HepG2 (cell line): ENCODE data around the gene PID1. TPM values are rescaled to one million over a fixed set of nuclear protein-coding genes. Genes with fewer than 3 reads are reported as not detected.

Source experiments
- ATAC-seq: fragments of 200-7000 bp; cut with Tn5 transposase; 3 replicates; pipeline ENCODE4 v1.9.1; 2020; ENCODE audit warnings: mild to moderate bottlenecking, moderate library complexity
- BruUV-seq: library from RNA; stranded (reverse); fragments of 400-500 nt; replicated peaks from 2 replicates; lab custom pipeline; 2021; lab: Mats Ljungman, UMichigan
- CTCF ChIA-PET: fragments of 300-600 bp; formaldehyde crosslinking; extraction: SDS; loops from one replicate; lab custom pipeline; 2021; ENCODE audit warnings: low total read pairs, inconsistent platforms, low intra/inter-chr PET ratio; lab: Yijun Ruan, JAX
- POLR2A ChIA-PET: fragments of 350-600 bp; sonication (Branson Sonifier 250); formaldehyde crosslinking; loops from one replicate; lab custom pipeline; 2020; ENCODE audit warnings: antibody characterized with exemption, inconsistent platforms; lab: Yijun Ruan, JAX
- DNase-seq: peaks from one replicate; pipeline ENCODE4 v3.0.0-alpha.2; 2015; ENCODE audit warnings: low spot score
- FAIRE-seq: peaks from 3 replicates; lab custom pipeline; 2011; peaks lifted over from hg19 to GRCh38; lab: Jason Lieb, UNC
- H2AFZ ChIP-seq: one replicate; pipeline ENCODE4 v1.6.1; 2011; ENCODE audit warnings: low read length, inconsistent platforms
- H3K27ac ChIP-seq: fragments of 300-600 bp; 3 replicates; pipeline ENCODE4 v1.8.0; 2011; ENCODE audit warnings: mixed run types, mild to moderate bottlenecking, mixed read lengths, low read length, inconsistent platforms; ENCODE audit not compliant: insufficient read depth; ENCODE audit errors: extremely low read length
- H3K27me3 ChIP-seq, 2 experiments: fragments of 200-600 bp in 1 of 2; 2 replicates in 1 of 2; 3 replicates in 1 of 2; pipeline versions ENCODE4 v1.6.0 to v1.8.0; 2011; ENCODE audit warnings: low read length in 2 of 2, mild to moderate bottlenecking in 2 of 2, moderate library complexity in 2 of 2, inconsistent platforms in 1 of 2; ENCODE audit not compliant: insufficient read depth in 2 of 2, control insufficient read depth in 1 of 2
- H3K36me3 ChIP-seq, 2 experiments: fragments of 200-600 bp in 1 of 2; replicated peaks in 1 of 2; 2 replicates in 1 of 2; 3 replicates in 1 of 2; pipeline versions ENCODE4 v1.5.1 to v1.8.0; 2011; ENCODE audit warnings: low read length in 2 of 2, inconsistent platforms in 1 of 2; ENCODE audit not compliant: insufficient read depth in 2 of 2, control insufficient read depth in 1 of 2
- H3K4me1 ChIP-seq: 2 replicates; pipeline ENCODE4 v1.5.1; 2012; ENCODE audit warnings: low read length, inconsistent platforms; ENCODE audit not compliant: insufficient read depth
- H3K4me2 ChIP-seq: 2 replicates; pipeline ENCODE4 v1.6.0; 2011; ENCODE audit warnings: low read depth, low read length, inconsistent platforms
- H3K4me3 ChIP-seq, 3 experiments: fragments of 200-600 bp in 1 of 3; sonication (generic), shearing (Covaris generic) in 1 of 3; replicated peaks in 1 of 3; 2 replicates each; pipeline ENCODE4 v1.5.1; 2011 to 2016; ENCODE audit warnings: low read length in 3 of 3, inconsistent platforms in 2 of 3, low read depth in 2 of 3, mild to moderate bottlenecking in 2 of 3, control low read depth in 1 of 3, mixed read lengths in 1 of 3; ENCODE audit not compliant: insufficient read depth in 1 of 3
- H3K79me2 ChIP-seq: one replicate; pipeline ENCODE4 v1.6.1; 2011; ENCODE audit warnings: low read length, inconsistent platforms; ENCODE audit not compliant: insufficient read depth
- H3K9ac ChIP-seq: 2 replicates; pipeline ENCODE4 v1.6.0; 2011; ENCODE audit warnings: mild to moderate bottlenecking, low read depth, low read length, inconsistent platforms; ENCODE audit not compliant: insufficient read depth
- H3K9me3 ChIP-seq: 2 replicates; pipeline ENCODE4 v1.5.1; 2012; ENCODE audit warnings: mild to moderate bottlenecking, low read length
- H4K20me1 ChIP-seq: 2 replicates; pipeline ENCODE4 v1.6.0; 2011; ENCODE audit warnings: inconsistent platforms, mild to moderate bottlenecking, low read length, moderate library complexity; ENCODE audit not compliant: insufficient read depth
- ATF1 ChIP-seq: IDR thresholded peaks from 2 replicates; pipeline ENCODE4 v1.6.1; 2016; ENCODE audit warnings: mild to moderate bottlenecking, control low read depth
- CCDC6 ChIP-seq: sonication (generic); formaldehyde crosslinking; IDR thresholded peaks from 2 replicates; pipeline ENCODE4 v1.8.1; 2022; ENCODE audit warnings: mild to moderate bottlenecking, missing genetic modification reagents, moderate library complexity
- FOXC1 ChIP-seq: sonication (generic); formaldehyde crosslinking; IDR thresholded peaks from 2 replicates; pipeline ENCODE4 v1.8.0; 2022; ENCODE audit warnings: mild to moderate bottlenecking, missing genetic modification reagents, borderline replicate concordance
- KAT8 ChIP-seq: IDR thresholded peaks from 2 replicates; pipeline ENCODE4 v1.6.1; 2016; ENCODE audit warnings: missing genetic modification reagents, missing compliant biosample characterization
- KDM3A ChIP-seq: IDR thresholded peaks from 2 replicates; pipeline ENCODE4 v1.6.1; 2018; ENCODE audit warnings: low read depth, missing compliant biosample characterization
- MIER3 ChIP-seq: IDR thresholded peaks from 2 replicates; pipeline ENCODE4 v1.6.1; 2016; ENCODE audit warnings: missing compliant biosample characterization, borderline replicate concordance
- RFXANK ChIP-seq: IDR thresholded peaks from 2 replicates; pipeline ENCODE4 v1.6.1; 2016
- TEAD3 ChIP-seq: optimal IDR thresholded peaks from 2 replicates; pipeline ENCODE3; 2016; ENCODE audit warnings: borderline replicate concordance
- TOPORS ChIP-seq: sonication (generic); formaldehyde crosslinking; IDR thresholded peaks from 2 replicates; pipeline ENCODE4 v1.8.0; 2023; ENCODE audit warnings: mild to moderate bottlenecking, missing genetic modification reagents
- ZNF17 ChIP-seq: sonication (generic); formaldehyde crosslinking; IDR thresholded peaks from 2 replicates; pipeline ENCODE4 v1.5.0; 2020; ENCODE audit warnings: mild to moderate bottlenecking, missing genetic modification reagents
- ZNF432 ChIP-seq: sonication (generic); formaldehyde crosslinking; IDR thresholded peaks from 2 replicates; pipeline ENCODE4 v1.5.0; 2020; ENCODE audit warnings: missing genetic modification reagents, mild to moderate bottlenecking, borderline replicate concordance
- ZNF572 ChIP-seq: sonication (generic); formaldehyde crosslinking; IDR thresholded peaks from 2 replicates; pipeline ENCODE4 v1.5.1; 2020; ENCODE audit warnings: mild to moderate bottlenecking, missing genetic modification reagents
- WGBS: methylation state at CpG from one replicate; pipeline ENCODE4 v1.1.6; 2017; ENCODE audit warnings: low lambda C conversion rate; 5-methylcytosine and 5-hydroxymethylcytosine counted together
- in situ Hi-C: cut with HindIII; loops from 2 replicates; pipeline ENCODE4 v1.10.0; 2017; ENCODE audit warnings: low pct_unique_long_range_greater_than_20kb; ENCODE audit not compliant: extremely low pct_ligation_motif_present
- intact Hi-C: fragments of 100-400 bp; cut with micrococcal nuclease; formaldehyde crosslinking; loops from one replicate; pipeline ENCODE4 v1.10.0; 2022; ENCODE audit not compliant: unreplicated experiment
- polyA plus RNA-seq, 8 experiments: library from polyadenylated mRNA; depleted of rRNA in 3 of 8; stranded (reverse) in 7 of 8; unstranded in 1 of 8; fragments of >200 nt; fragmentation: Illumina TruSeq in 4 of 8; extraction: Trizol in 4 of 8; gene quantifications; 2 replicates each; pipeline versions ENCODE4 v1.2.1 to v1.2.3, GENCODE V29; 2011 to 2016; ENCODE audit warnings: low read depth in 4 of 8, missing spikeins in 1 of 8, mixed read lengths in 1 of 8; ENCODE audit not compliant: insufficient read depth in 1 of 8
- total RNA-seq, 5 experiments: library from RNA; depleted of rRNA; stranded (reverse); fragments of >200 nt; fragmentation: Illumina TruSeq; extraction: Trizol; gene quantifications; 2 replicates each; pipeline ENCODE4 v1.2.3, GENCODE V29; 2016; ENCODE audit warnings: low read depth in 1 of 5
- TF ChIP-seq, protein P1 (sequence below): sonication (generic); formaldehyde crosslinking; IDR thresholded peaks from 2 replicates; pipeline ENCODE4 v1.4.0; 2020; ENCODE audit warnings: missing genetic modification reagents
- TF ChIP-seq, protein P2 (sequence below): sonication (generic); formaldehyde crosslinking; IDR thresholded peaks from 2 replicates; pipeline ENCODE4 v1.9.0; 2021; ENCODE audit warnings: missing genetic modification reagents, borderline replicate concordance
- TF ChIP-seq, protein P3 (sequence below): conservative IDR thresholded peaks from 2 replicates; pipeline ENCODE4 v1.6.1; 2018; ENCODE audit warnings: missing genetic modification reagents

The PID1 gene
- total and polyA plus RNA-seq, 2 of the 13 experiments (the other 11 are each of a cell fraction or from before 2014, with no cell fraction given), result 0.15 to 0.18 TPM

DNA sequence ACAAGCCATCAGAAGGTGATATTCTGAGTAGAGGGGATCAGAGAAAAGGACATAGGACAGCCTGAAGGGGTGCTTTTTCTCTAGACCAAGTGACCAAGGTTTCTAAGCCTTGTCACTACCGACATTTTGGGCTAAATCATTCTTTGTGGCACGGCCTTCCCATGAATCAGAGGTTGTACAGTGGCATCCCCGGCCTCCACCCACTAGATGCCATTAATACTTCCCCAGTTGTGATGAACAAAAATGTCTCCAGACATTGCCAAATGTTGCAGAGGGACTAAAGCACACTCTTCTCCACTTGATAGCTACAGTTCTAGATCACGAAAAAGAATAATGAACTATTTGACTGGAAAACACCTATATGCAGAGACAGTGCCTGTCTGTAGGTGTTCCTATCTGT, 143.6 kb downstream of the PID1 start:
- POLR2A ChIA-PET, result no interaction called here
- no peaks in the 10 kb centered on the region for H3K36me3 ChIP-seq
- H4K20me1 ChIP-seq, result no peaks in the 10 kb centered on the region
- no peak for DNase-seq
- ATAC-seq, result no peak
- H3K27ac ChIP-seq, result no peak overlapping the region
- no peaks in the 10 kb centered on the region for H3K4me1 ChIP-seq
- no peak overlapping the region for H2AFZ ChIP-seq
- H3K4me2 ChIP-seq, result no peak overlapping the region
- CTCF ChIA-PET, result no interaction called here
- H3K79me2 ChIP-seq, result no peaks in the 10 kb centered on the region
- WGBS, result 31% methylated on average over 4 of the region's 4 CpGs
- H3K4me3 ChIP-seq, result no peak overlapping the region
- FAIRE-seq, result no peak
- no peaks in the 10 kb centered on the region for H3K27me3 ChIP-seq
- intact Hi-C loops, result no loop called here
- H3K9ac ChIP-seq, result no peak overlapping the region
- no peak for TF ChIP-seq RFXANK
- TF ChIP-seq, protein P1, sequence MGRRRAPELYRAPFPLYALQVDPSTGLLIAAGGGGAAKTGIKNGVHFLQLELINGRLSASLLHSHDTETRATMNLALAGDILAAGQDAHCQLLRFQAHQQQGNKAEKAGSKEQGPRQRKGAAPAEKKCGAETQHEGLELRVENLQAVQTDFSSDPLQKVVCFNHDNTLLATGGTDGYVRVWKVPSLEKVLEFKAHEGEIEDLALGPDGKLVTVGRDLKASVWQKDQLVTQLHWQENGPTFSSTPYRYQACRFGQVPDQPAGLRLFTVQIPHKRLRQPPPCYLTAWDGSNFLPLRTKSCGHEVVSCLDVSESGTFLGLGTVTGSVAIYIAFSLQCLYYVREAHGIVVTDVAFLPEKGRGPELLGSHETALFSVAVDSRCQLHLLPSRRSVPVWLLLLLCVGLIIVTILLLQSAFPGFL, result no peak
- no peak for TF ChIP-seq KDM3A (CRISPR knock-in tag)
- TF ChIP-seq ZNF572, result no peak
- TF ChIP-seq ATF1 (CRISPR knock-in tag), result no peak
- TF ChIP-seq, protein P2, sequence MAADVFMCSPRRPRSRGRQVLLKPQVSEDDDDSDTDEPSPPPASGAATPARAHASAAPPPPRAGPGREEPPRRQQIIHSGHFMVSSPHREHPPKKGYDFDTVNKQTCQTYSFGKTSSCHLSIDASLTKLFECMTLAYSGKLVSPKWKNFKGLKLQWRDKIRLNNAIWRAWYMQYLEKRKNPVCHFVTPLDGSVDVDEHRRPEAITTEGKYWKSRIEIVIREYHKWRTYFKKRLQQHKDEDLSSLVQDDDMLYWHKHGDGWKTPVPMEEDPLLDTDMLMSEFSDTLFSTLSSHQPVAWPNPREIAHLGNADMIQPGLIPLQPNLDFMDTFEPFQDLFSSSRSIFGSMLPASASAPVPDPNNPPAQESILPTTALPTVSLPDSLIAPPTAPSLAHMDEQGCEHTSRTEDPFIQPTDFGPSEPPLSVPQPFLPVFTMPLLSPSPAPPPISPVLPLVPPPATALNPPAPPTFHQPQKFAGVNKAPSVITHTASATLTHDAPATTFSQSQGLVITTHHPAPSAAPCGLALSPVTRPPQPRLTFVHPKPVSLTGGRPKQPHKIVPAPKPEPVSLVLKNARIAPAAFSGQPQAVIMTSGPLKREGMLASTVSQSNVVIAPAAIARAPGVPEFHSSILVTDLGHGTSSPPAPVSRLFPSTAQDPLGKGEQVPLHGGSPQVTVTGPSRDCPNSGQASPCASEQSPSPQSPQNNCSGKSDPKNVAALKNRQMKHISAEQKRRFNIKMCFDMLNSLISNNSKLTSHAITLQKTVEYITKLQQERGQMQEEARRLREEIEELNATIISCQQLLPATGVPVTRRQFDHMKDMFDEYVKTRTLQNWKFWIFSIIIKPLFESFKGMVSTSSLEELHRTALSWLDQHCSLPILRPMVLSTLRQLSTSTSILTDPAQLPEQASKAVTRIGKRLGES (CRISPR knock-in tag), result no peak
- TF ChIP-seq TOPORS, result no peak
- TF ChIP-seq FOXC1 (CRISPR knock-in tag), result no peak
- TF ChIP-seq, protein P3, sequence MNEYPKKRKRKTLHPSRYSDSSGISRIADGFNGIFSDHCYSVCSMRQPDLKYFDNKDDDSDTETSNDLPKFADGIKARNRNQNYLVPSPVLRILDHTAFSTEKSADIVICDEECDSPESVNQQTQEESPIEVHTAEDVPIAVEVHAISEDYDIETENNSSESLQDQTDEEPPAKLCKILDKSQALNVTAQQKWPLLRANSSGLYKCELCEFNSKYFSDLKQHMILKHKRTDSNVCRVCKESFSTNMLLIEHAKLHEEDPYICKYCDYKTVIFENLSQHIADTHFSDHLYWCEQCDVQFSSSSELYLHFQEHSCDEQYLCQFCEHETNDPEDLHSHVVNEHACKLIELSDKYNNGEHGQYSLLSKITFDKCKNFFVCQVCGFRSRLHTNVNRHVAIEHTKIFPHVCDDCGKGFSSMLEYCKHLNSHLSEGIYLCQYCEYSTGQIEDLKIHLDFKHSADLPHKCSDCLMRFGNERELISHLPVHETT, result no peak
- no peak for TF ChIP-seq CCDC6 (CRISPR knock-in tag)
- TF ChIP-seq ZNF17 (CRISPR knock-in tag), result no peak
- no peak for TF ChIP-seq ZNF432
- TF ChIP-seq KAT8, result no peak
- TF ChIP-seq TEAD3 (CRISPR knock-in tag), result no peak
- TF ChIP-seq MIER3 (CRISPR knock-in tag), result no peak
- in situ Hi-C loops, result no loop called here
- peaks cover 91% of the 10 kb centered on the region for H3K9me3 ChIP-seq
- no TSS peak for BruUV-seq
